Suppressor macrophage treated with lipopolysaccharide for 4 hours (primary cell): Measurements from ENCODE around the gene EPHB2.
"Not testable (repeated sequence)": the region's sequence is repeated elsewhere in the genome, so short reads cannot be mapped to it uniquely, and the experiment has no call there.

Experiments used
- DNase-seq: peaks from one replicate; pipeline ENCODE4 v3.0.0-alpha.2; 2020

The EPHB2 gene

DNA sequence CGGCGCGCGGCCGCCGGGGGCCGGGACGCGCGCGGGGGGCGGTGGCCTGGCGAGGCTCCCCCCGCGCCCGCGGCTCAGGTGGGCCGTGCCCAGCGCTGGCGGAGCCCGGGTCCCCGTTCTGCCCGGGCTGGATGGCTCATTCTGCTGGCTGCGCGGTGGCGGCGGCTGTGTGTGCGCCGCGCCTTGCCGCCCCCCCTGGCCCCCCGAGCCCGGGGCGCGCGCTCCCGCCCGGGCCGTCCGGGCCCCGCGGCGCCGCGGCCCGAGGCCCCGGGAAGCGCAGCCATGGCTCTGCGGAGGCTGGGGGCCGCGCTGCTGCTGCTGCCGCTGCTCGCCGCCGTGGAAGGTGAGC, at the start of gene EPHB2:
TSS of gene EPHB2 (plus strand) at position 139 of the 349 bp plus-strand sequence. CDS start at position 283, 144 bp downstream.
- peak; percentile 71 for DNase-seq

DNA sequence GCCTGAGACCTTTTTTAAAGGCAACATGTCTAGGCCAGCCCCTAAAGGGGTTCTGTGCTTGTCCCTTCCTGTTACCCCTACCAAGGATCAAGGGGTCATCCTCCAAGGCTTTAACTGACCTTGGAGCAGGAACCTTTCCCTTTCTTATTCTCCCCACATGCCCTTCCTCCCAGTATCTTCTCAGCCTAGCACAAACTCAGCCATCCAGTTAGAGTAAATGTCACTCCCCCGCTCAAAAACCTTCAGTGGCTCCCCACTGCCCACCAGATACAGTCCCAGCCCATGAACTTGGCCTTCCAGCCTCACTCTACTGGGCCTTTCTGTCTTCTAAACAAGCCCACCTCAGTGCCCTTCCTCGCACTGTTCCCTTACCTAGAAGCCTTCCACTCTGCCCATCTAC, 48.8 kb upstream of the EPHB2 start:
- no peak for DNase-seq

DNA sequence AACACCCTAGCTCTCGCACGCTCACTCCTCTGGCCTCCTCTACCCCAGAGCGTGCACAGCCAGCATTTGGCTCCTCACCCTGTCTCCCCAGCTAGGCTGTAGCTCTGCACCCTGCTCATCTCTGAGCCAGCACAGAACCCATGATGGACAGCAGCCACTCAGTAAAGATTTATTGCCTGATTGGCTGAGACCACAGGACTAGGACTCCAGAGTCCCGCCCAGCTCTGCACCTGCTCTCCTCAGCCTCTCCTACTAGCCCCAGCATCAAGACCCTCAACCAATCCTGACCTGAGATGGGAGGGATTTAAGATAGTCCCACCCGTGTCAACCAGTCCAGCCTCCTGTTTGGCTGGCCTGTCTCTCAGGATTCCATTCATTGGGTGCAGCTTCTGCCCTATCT, 48.3 kb upstream of the EPHB2 start:
- DNase-seq, result no peak

DNA sequence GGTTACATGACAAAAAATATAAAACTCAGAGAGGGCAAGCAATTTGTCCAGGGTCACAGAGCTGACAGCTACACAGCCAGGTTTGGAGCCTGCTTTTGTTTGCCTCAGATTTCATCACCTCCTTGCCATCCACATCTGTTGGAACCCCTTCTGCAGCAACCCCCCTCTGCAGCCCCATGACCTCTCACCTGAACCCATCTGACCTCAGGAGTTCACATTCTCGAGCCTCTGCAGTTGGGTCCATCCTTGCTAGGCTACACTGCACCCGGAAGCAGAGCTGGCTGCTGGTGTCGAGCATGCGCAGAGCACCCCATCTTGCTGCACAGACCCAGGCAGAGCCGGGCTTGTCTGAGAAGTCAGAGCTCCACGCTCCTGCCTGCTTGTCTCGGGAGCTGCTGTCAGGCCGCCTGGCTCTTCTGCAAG, 47.6 kb upstream of the EPHB2 start:
- no peak for DNase-seq

DNA sequence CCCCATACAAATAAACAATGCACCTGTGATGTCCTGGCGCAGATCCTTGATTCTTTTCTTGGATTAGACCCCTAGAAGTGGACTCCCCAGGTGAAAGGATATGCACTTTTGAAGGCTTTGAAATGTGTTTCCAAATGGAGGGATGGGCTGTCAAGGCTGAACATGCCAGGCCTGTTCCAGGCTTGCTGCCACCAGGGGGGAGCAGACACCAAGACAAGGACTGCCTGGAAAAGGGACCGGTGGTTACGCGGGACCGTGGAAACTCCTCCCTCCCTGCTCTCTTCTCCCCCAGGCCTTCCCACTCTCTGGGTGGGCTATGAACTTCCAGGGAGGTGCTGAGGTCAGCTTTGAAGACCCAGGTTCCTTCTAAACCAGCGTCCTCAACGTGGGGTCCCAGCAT, 44.9 kb upstream of the EPHB2 start:
- no peak for DNase-seq

DNA sequence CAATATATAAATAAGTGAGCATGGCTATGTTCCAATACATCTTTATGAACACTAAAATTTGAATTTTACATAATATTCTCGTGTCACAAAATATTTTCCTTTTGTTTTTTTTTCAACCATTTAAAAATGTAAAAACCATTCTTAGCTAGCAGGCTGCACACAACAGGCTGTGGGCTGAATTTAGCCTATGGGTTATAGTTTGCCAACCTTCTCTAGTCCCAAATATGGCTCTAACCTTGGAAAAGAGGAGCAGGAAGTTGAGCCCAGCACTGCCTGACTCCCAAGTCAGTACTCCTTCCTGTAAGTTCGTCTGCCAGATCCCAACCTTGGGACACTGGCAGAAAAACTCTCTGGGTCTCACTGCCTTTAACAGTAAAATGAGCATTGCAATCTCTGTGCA, 44.2 kb upstream of the EPHB2 start:
- DNase-seq, result no peak

DNA sequence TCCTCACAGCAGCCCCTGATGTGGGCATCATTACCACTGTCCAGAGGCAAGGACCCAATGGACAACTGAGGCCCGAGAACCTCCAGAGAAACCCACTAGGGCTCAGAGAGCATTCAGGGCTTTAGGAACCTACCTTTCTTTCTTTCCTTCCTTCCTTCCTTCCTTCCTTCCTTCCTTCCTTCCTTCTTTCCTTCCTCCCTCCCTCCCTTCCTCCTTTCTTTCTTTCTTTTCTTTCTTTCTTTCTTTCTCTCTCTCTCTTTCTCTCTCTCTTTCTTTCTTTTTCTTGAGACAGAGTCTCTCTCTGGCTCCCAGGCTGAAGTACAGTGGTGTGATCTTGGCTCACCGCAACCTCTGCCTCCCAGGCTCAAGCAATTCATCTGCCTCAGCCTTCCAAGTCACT, 41.8 kb upstream of the EPHB2 start:
- not testable (repeated sequence) for DNase-seq

DNA sequence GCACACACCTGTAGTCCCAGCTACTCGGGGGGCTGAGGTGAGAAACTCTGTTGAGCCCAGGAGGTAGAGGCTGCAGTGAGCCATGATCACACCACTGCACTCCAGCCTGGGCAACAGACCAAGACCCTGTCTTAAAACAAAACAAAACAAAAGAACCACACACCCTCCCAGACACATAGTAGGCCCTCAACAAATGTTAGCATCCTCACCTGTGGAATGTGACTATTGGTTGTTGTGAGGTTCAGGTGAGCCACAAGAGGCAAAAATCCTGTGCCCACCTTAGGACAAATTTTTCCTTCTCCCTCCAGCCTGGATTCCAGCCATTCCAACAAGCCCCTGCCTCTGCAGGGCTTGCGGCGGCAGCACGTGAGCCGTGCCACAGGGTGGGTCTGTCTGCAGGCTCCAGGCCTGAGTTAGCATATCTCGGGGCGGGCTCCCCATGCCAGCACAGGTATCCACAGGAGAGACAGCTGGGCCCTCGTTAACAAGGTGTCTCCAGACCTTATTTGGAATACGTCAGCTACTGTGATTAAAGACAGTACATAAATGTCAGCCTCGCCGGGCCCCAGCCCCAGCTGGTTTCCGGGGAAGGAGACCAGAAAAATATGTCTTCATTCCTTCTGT, 40.2 kb upstream of the EPHB2 start:
- no peak for DNase-seq

DNA sequence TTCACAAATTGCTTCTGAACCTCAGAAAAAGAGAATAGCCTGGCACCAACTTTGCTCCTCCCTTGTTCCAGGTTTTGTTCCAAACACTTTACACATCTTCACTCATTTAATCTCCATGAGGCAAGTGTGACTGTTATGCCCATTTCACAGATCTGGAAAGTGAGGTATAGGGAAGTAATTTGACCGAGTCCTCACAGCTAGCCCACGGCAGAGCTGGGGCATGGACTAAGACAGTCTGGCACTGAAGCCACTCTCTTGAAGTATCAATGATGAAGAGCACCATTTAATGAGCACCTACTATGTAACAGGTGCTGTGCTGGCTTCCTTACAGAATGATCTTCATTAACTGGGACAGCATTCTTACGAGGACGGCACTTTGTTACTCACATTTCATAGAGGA, 38.6 kb upstream of the EPHB2 start:
- DNase-seq, result no peak

DNA sequence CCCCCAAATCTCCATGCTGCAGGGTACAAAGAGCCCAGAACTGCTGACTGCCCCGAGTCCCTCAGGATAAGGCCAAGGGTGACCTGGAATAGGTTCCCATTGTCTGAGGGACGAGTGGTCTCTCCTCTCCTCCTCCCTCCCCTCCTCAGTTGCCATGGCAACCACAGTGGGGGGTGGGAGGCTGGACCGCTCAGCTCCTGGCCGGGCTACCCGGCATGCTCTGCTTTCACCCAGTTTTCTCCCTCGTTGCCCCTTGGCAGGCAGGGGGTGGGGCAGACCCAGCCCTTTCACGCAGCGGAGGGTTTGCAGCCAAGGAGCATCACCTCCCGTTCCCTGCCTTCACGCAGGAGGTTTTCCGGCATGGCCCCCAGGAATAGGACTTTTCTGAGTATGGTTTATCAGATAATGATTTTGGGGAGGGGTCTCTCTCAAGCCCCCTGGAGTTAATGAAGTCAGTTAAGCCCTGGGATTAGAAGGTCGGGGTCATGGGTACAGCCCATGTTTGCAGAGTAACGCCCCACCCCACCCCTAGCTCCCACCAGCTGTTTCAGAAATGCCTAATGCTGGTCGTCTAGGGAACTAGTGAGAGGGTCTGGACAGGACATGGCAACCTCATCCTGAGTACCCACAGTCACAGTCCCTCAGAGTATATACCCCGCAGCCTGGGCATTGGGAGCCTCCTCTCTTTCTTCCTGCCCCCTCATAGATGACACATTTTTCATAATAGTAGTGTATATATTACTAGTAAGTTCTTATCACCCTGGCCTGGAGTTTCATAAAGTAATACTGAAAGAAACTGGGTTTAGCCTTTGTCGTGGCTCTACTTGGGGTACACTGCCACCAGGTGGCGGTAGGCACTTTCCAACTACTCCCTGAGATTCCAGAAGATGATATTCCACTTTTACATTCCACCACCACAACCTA, 36.9 kb upstream of the EPHB2 start:
- DNase-seq, result peak; percentile 70

DNA sequence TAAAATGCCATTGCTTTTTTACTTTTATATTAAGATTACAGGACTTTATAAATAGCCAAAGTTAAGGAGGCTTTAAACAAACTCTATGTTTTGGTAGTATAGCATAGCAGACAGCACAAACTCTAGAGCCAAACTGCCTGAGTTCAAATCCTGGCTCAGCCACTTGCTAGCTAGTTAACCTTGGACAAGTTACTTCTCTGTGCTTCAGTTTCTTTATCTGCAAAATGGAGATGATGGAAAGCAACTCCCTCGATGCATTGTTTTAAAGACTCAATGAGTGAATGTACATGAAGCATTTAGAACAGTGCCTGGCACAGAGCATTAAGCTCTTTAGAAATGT, 36.3 kb upstream of the EPHB2 start:
- no peak for DNase-seq

DNA sequence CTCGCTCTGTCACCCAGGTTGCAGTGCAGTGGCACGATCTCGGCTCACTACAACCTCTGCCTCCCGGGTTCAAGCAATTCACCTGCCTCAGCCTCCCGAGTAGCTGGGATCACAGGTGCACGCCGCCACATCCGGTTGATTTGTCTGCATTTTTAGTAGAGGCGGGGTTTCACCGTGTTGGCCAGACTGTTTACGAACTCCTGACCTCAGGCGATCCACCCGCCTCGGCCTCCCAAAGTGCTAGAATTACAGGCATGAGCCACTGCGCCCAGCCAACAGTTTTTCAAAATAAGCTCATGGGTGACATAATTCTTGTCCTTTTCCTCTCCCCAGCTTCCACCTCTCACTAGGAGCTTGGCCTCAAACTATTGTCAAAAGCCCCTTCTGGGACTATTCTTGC, 34.5 kb upstream of the EPHB2 start:
- DNase-seq, result not testable (repeated sequence)

DNA sequence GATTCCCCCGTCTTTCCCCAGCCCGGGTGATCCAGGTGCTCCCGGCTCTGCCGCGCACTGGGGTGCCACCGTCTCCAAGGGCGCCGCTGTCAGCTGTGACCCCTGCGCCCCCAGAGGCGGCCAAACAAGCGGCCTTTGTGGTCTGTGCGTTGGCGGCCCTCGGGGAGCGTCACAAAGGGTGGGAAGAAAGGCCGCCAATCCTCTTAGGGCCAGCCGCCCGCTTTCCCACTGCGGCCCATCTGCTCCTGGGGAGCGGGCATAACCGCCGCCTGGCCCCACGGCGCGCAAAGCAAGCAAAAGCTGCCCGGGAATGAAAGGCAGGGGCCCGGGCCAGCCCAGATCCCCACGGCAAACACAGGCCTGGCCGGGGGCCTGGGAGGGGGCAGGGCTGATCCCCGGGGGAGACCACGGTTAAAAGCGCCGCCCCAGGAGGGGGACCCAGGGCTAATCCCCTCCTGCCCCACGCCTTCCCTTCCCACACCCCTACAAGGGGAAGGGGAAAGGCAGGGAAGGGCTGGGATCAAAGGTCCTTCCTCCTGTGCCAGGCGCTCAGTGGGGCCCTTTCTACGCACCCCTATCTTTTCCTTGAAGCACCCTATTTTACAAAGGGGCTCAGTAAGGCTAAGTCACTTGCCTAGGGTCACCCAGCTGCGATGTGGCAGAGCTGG, 33.6 kb upstream of the EPHB2 start:
- DNase-seq, result no peak

DNA sequence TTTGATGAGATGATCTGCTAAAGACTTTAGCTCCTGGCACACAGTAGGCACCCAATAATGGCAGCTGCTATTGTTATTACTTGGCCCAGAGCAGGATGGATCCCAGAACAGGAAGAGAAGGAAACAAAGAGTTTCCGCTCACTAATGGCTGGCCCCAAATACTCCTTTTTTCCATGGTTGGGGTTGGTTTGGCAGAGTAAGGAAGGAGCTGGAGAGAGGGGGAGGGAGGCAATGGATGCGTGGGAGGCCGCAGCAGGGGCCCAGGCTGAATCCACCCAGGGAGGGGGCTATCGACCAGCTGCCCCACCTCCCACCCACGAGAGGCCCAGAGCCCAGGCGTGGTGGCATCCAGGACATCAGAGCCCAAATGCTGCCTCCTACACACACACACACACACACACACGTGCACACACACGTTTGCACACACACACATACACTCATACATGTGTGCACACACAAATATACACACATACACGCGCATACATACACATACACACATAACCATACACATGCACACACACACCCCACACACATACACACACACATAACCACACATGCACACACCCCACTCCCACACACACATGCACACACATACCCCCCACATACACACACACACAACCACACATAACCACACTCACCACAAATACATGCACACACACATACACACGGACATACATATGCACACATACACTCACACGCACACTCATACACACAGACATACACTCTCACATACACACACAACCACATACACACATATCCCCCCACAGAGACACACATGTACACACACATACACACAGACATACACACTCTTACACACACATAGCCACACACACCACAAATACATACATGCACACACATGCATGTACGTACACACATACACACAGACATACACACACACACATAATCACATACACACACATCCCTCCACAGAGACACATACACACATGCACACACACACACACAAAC, 32.4 kb upstream of the EPHB2 start:
- no peak for DNase-seq

DNA sequence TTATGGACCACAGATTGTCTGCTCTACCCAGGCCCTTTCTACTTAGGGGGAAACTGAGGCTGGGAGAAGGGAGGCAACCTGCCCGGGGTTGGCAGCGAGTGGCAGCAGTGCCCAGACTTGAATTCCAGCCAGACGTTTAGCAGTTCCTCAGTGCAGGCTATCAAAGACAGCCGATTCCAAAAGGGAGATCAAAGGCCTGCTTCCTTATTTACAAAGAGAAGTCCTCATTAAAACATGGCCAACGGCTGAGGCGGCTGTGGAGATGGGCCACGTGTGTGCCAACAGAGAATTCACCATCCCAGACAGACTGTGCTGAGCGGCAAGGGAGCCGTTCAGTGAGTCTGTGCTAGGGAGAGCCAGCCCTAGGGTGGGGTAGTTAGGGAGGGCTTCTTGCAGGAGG, 29.9 kb upstream of the EPHB2 start:
- no peak for DNase-seq

DNA sequence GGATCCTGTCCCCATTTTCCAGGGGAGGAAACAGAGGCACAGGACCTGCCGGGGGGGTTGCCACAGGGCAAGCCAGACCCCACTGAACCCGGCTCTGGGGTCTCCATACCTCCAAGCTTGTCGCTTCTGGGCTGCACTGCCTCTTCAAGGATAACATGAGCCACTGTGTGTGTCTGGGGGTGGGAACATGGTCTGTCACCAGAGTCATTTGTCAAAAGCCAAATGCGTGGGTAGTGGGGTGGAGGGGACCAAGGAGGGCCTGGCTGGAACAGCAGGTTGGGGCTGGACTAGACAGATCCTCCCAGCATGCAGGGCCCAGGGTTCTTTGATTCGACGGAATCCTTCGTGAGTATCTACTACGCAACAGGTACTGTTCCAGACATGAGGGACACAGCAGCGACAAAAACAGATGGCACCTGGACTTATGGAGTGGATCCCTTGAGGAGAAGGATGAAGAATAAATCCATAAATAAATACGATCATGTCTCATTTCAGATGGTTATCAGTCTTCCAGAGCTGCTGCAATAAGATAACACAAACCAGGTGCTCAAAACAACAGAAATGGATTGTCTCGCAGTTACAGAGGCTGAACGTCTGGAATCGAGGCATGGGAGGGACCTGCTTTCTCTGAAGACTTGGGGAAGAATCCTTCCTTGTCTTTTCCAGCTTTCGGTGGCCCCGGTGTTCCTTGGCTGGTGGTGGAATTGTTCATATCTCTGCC, 28.9 kb upstream of the EPHB2 start:
- DNase-seq, result no peak

DNA sequence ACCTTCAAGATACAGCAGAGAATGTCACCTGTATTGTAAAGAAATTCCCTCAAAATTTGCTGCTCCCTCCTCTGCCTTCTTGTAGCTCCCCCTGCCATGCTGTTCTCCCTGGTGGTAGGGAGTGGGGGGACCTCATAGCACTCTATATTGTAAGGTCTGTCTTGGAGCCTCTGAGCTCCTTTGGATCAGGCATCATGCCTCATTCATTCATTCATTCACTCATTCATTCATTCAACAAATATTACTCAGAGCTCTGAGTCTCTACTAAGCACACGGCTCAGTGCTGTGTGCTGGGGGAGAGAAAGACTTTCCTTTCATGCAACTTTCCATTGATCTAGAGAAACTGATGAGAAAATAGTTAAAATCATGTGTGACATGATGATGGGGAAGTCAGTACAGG, 27.1 kb upstream of the EPHB2 start:
- DNase-seq, result no peak

DNA sequence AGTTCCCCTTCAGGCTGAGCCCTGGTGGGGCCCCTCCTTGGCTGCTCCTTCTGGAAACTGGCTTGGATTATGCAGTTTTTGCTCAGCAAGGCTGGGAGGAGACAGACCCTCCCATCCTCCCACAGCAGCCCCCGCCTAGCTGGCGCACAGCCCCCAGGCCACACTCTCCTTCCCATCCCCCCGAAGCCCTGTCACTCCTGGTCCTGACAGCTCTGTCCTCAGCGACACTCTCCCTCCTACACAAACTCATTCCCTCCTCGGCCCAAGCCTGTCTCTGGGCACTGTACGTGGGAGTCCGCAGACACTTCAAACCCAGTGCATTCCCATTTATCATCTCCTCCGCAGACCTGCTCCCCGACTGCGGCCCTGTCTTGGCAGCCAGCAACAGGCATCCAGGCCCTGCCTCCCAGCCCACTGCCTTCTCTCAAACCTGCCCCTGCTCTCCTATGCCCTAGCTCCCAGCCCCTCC, 25.0 kb upstream of the EPHB2 start:
- no peak for DNase-seq

DNA sequence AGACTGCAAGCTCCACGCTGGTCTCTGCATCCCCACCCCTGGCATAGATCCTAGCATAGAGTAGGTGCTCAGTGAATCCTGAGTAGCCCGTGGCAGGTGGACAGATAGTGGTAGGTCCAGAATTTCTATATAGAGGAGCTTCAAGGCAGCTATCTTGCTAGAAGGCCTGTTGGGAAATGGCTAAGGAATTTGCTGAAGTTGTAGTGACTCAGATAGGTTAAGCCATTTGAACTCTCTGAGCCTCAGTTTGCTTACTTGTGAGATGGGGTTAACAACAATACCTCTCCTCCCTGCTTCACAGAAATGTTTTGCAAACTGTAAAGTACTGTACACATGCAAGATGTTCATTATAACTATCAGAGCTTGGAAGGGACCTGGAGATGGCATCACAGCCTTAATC, 23.4 kb upstream of the EPHB2 start:
- DNase-seq, result no peak

DNA sequence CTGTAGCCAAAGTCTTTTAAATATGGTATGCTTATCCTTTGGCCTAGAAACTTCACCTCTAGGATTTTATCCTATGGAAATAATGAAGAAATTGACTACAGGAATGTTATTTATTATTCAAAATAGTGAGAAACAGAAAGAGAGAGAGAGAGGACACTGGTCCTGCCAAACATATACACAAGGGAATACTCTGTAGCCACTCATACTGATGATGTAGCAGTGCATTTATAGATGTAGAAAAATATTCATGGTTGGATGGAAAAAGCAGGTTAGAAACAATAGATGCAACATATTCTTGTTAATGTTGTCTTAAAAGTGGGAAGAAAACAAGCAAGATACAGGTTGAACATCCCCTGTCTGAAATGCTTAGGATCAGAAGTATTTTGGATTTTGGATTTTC, 22.2 kb upstream of the EPHB2 start:
- no peak for DNase-seq

DNA sequence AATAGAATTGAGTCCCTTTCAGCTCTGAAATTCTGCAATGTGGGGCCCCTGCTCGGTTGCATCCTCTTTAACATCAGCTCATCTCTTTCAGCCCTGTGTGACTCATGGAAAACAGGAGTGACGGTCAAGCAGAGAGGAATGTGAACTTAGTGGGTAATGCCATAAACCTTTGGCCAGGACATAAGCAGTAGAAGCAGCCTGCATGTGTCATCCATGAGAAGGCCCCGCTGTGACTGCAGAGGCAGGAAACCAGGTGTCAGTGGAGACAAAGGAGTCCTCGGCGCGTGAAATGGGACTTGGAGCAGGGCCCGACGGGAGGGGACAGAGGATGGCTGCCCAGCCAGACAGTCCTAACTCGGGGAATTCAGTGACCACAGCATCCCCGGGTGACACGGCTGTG, 21.1 kb upstream of the EPHB2 start:
- DNase-seq, result no peak
